Caco-2 (cell line): ENCODE measurements around the gene MRPS18A. TPM values are rescaled to one million over a fixed set of nuclear protein-coding genes. Genes with fewer than 3 reads are reported as not detected.
"Not testable (repeated sequence)": the region's sequence is repeated elsewhere in the genome, so short reads cannot be mapped to it uniquely, and the experiment has no call there.

Experiments used
- BruUV-seq: library from RNA; stranded (reverse); fragments of 400-500 nt; replicated peaks from 2 replicates; lab custom pipeline; 2021; lab: Mats Ljungman, UMichigan
- CTCF ChIA-PET: fragments of 300-600 bp; sonication (Branson Sonifier 250); formaldehyde crosslinking; loops from one replicate; lab custom pipeline; 2022; ENCODE audit warnings: antibody characterized with exemption; lab: Charles Lee
- POLR2A ChIA-PET: fragments of 300-600 bp; sonication (Branson Sonifier 250); formaldehyde crosslinking; loops from one replicate; lab custom pipeline; 2022; ENCODE audit warnings: antibody characterized with exemption; lab: Charles Lee
- DNase-seq, 2 experiments: peaks; one replicate each; pipeline versions ENCODE4 v3.0.0 to v3.0.0-alpha.2; 2020 to 2022
- H3K27me3 ChIP-seq: replicated peaks from 2 replicates; pipeline ENCODE4 v1.6.0; 2011; ENCODE audit warnings: low read length; ENCODE audit not compliant: control insufficient read depth, insufficient read depth
- H3K36me3 ChIP-seq: 2 replicates; pipeline ENCODE4 v1.5.1; 2011; ENCODE audit warnings: low read length; ENCODE audit not compliant: control insufficient read depth, insufficient read depth
- H3K4me1 ChIP-seq: fragments of 250-450 bp; sonication (Bioruptor Pico); 2 replicates; pipeline ENCODE4 v1.5.1; 2020; ENCODE audit warnings: mild to moderate bottlenecking
- H3K4me3 ChIP-seq: 2 replicates; pipeline ENCODE4 v1.5.1; 2011; ENCODE audit warnings: low read depth, mild to moderate bottlenecking, control low read depth, low read length
- H3K9me3 ChIP-seq: fragments of 250-450 bp; sonication (Bioruptor Pico); 2 replicates; pipeline ENCODE4 v1.5.1; 2020; ENCODE audit warnings: mild to moderate bottlenecking, moderate library complexity
- H3K27ac Mint-ChIP-seq: one replicate; pipeline ENCODE4 v1.8.0; 2022; ENCODE audit warnings: mixed read lengths; ENCODE audit not compliant: unreplicated experiment
- H3K27me3 Mint-ChIP-seq: one replicate; pipeline ENCODE4 v1.8.0; 2022; ENCODE audit warnings: mixed read lengths; ENCODE audit not compliant: insufficient read depth, unreplicated experiment
- H3K36me3 Mint-ChIP-seq: one replicate; pipeline ENCODE4 v1.8.0; 2022; ENCODE audit warnings: mild to moderate bottlenecking, mixed read lengths; ENCODE audit not compliant: insufficient read depth, unreplicated experiment
- H3K4me1 Mint-ChIP-seq: one replicate; pipeline ENCODE4 v1.8.0; 2022; ENCODE audit warnings: low read depth, mixed read lengths; ENCODE audit not compliant: unreplicated experiment
- H3K4me3 Mint-ChIP-seq: one replicate; pipeline ENCODE4 v1.8.0; 2022; ENCODE audit warnings: mild to moderate bottlenecking, moderate library complexity, mixed read lengths; ENCODE audit not compliant: unreplicated experiment
- H3K9me3 Mint-ChIP-seq: one replicate; pipeline ENCODE4 v1.8.0; 2022; ENCODE audit warnings: mixed read lengths; ENCODE audit not compliant: unreplicated experiment
- intact Hi-C: fragments of 100-400 bp; cut with micrococcal nuclease; formaldehyde crosslinking; loops from one replicate; pipeline ENCODE4 v1.10.0; 2022; ENCODE audit not compliant: unreplicated experiment
- total RNA-seq: library from RNA; stranded (reverse); gene quantifications from 2 replicates; pipeline ENCODE4 v1.2.3, GENCODE V29; 2022
- TF ChIP-seq, protein P1 (sequence below), 2 experiments: fragments of 200-600 bp in 1 of 2; IDR thresholded peaks; 1 replicate in 1 of 2; 2 replicates in 1 of 2; pipeline versions ENCODE4 v1.5.1 to v1.8.0; 2011 to 2022; ENCODE audit warnings: antibody characterized with exemption in 1 of 2, control low read depth in 1 of 2, inconsistent platforms in 1 of 2, low read depth in 1 of 2, low read length in 1 of 2, mild to moderate bottlenecking in 1 of 2, moderate library complexity in 1 of 2; ENCODE audit not compliant: insufficient read depth in 1 of 2, severe bottlenecking in 1 of 2, unreplicated experiment in 1 of 2

Gene MRPS18A
- total RNA-seq, 1 experiment from 2014 or later, result 66.7 TPM

DNA sequence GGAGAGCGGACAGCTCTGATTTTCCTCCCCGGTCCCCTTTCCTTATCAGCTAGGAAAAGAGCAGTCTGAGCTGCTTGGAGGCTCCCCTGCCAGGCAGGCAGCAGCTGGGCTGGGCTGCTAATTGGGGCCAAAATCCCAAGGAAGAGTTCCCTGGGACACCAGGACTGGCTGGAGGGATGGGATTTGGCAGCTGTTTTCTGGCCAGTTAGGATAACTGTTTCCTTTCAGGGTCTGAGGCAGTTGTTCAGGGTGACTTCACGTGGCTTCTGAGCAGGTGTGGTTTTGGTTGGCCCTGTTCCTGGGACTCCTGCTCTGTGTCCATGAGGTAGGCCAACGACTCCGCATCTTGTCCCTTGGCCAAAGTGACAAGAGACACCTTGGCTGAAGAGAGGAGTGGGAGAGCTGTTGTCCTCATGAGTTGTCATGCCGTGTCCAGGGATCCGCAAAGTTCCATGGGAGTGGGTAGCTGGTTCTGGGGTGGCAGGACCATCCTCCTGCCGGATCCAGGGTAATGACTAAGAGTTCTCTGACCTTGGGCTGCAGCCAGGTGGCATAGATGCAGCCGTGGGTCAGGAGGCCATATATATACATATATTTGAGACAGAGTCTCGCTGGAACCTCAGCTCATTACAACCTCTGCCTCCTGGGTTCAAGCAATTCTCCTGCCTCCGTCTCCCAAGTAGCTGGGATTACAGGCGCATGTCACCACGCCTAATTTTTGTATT, 21.2 kb downstream of the MRPS18A start:
- no TSS peak for BruUV-seq
- ChIA-PET CTCF (interaction anchor here (1.3 to 2.0 kb wide), 3 partner anchors 58 to 413 kb away, joined by 3 to 4 read pairs (median 3); no protein-coding TSS in a partner anchor), POLR2A (no interaction called here)
- Mint-ChIP-seq H3K4me1 (no peaks in the 10 kb centered on the region), H3K27me3 (no peaks in the 10 kb centered on the region), H3K4me3 (no peak overlapping the region), H3K27ac (no peak overlapping the region), H3K36me3 (peaks cover 35% of the 10 kb centered on the region), H3K9me3 (no peaks in the 10 kb centered on the region)
- Histone ChIP-seq H3K36me3 (peaks cover 2% of the 10 kb centered on the region; the same call in 1 of the 2 replicates), H3K4me3 (no peak overlapping the region), H3K27me3 (no peaks in the 10 kb centered on the region), H3K4me1 (peaks cover 9% of the 10 kb centered on the region), H3K9me3 (no peaks in the 10 kb centered on the region)
- intact Hi-C loops, result loop anchor here (5.0 kb wide), 3 partner anchors 56 to 106 kb away; partner anchors contain the start of gene VEGFA
- no peak for DNase-seq
- TF ChIP-seq, protein P1, sequence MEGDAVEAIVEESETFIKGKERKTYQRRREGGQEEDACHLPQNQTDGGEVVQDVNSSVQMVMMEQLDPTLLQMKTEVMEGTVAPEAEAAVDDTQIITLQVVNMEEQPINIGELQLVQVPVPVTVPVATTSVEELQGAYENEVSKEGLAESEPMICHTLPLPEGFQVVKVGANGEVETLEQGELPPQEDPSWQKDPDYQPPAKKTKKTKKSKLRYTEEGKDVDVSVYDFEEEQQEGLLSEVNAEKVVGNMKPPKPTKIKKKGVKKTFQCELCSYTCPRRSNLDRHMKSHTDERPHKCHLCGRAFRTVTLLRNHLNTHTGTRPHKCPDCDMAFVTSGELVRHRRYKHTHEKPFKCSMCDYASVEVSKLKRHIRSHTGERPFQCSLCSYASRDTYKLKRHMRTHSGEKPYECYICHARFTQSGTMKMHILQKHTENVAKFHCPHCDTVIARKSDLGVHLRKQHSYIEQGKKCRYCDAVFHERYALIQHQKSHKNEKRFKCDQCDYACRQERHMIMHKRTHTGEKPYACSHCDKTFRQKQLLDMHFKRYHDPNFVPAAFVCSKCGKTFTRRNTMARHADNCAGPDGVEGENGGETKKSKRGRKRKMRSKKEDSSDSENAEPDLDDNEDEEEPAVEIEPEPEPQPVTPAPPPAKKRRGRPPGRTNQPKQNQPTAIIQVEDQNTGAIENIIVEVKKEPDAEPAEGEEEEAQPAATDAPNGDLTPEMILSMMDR (IDR thresholded peaks at IDR 0.05; ENCODE audit: insufficient read depth in 1 of 2, low read depth in 1 of 2, low read length in 1 of 2, severe bottlenecking in 1 of 2, unreplicated experiment in 1 of 2), result no peak

DNA sequence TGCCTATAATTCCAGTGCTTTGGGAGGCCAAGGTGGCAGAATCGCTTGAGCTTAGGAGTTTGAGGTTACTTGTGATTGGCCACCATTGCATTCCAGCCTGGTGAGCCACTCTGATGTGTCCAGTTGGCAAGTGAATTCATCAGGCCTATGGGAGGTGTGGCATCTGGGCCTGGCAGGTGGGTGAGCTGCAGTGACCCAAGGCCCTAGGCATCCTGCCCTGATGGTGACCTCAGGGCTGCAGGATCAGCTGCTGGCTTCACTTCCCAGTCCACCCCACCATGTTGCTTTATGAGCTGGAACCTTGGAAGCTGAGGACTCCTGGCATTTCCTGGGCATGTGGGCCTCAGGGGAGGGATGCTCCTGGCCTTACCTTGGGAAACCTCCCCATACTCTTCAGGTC, 22.2 kb downstream of the MRPS18A start:
- DNase-seq, result no peak
- no TSS peak for BruUV-seq
- no peaks in the 10 kb centered on the region; the same call in 1 of the 2 replicates for H3K36me3 ChIP-seq
- Mint-ChIP-seq H3K9me3 (no peaks in the 10 kb centered on the region), H3K4me3 (no peak overlapping the region), H3K4me1 (no peaks in the 10 kb centered on the region), H3K27me3 (no peaks in the 10 kb centered on the region), H3K36me3 (peaks cover 31% of the 10 kb centered on the region), H3K27ac (no peak overlapping the region)
- TF ChIP-seq, protein P1 (IDR thresholded peaks at IDR 0.05; ENCODE audit: insufficient read depth in 1 of 2, low read depth in 1 of 2, low read length in 1 of 2, severe bottlenecking in 1 of 2, unreplicated experiment in 1 of 2), result no peak
- POLR2A ChIA-PET, result no interaction called here
- peaks cover 9% of the 10 kb centered on the region for H3K4me1 ChIP-seq
- intact Hi-C loops, result loop anchor here (5.0 kb wide), 3 partner anchors 57 to 107 kb away; partner anchors contain the start of gene VEGFA
- no peak overlapping the region for H3K4me3 ChIP-seq
- CTCF ChIA-PET, result interaction anchor here (1.3 to 2.0 kb wide), 2 partner anchors 159 to 414 kb away, joined by 3 to 4 read pairs; no protein-coding TSS in a partner anchor
- H3K9me3 ChIP-seq, result no peaks in the 10 kb centered on the region
- H3K27me3 ChIP-seq, result no peaks in the 10 kb centered on the region

DNA sequence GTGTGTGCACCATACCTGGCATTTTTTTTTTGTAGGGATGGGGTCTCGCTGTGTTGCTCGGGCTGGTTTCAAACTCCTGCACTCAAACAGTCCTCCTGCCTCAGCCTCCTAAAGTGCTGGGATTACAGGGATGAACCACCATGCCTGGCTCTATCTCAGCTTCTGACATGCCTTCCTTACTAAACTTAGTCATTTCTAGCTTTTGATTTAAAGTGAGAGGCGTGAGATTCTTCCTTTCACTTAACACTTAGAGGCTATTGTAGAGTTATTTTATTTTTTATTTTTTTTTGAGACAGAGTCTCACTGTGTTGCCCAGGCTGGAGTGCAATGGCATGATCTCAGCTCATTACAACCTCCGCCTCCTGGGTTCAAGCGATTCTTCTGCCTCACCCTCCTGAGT, 24.6 kb downstream of the MRPS18A start:
- H3K4me3 ChIP-seq, H3K27ac Mint-ChIP-seq, H3K4me1 ChIP-seq, CTCF ChIA-PET, H3K36me3 ChIP-seq, H3K4me3 Mint-ChIP-seq, H3K9me3 Mint-ChIP-seq, H3K4me1 Mint-ChIP-seq, BruUV-seq, DNase-seq, intact Hi-C loops, H3K27me3 ChIP-seq, H3K9me3 ChIP-seq, H3K27me3 Mint-ChIP-seq, POLR2A ChIA-PET: not testable (repeated sequence)
- H3K36me3 Mint-ChIP-seq, result peaks cover 19% of the 10 kb centered on the region
